K562 (cell line): ENCODE results near the gene AURKB. TPM values are rescaled to one million over a fixed set of nuclear protein-coding genes. Genes with fewer than 3 reads are reported as not detected.

Experiments
- BRF1 ChIP-seq: IDR thresholded peaks from 3 replicates; pipeline ENCODE4 v1.6.1; 2011; ENCODE audit warnings: borderline replicate concordance, mild to moderate bottlenecking; ENCODE audit not compliant: insufficient read length; ENCODE audit errors: extremely low read depth
- BRF2 ChIP-seq: IDR thresholded peaks from 3 replicates; pipeline ENCODE4 v1.6.1; 2011; ENCODE audit warnings: borderline replicate concordance, mild to moderate bottlenecking; ENCODE audit not compliant: insufficient read length, insufficient read depth
- CBFA2T2 ChIP-seq: fragments of 450-650 bp; conservative IDR thresholded peaks from 2 replicates; pipeline ENCODE4 v1.6.1; 2017; ENCODE audit warnings: mild to moderate bottlenecking
- CREB1 ChIP-seq, 2 experiments: sonication (generic) in 1 of 2; formaldehyde crosslinking in 1 of 2; IDR thresholded peaks; 2 replicates each; pipeline versions ENCODE4 v1.6.1 to v1.8.0; 2012 to 2022; ENCODE audit warnings: inconsistent platforms in 1 of 2, mild to moderate bottlenecking in 1 of 2, missing genetic modification reagents in 1 of 2, moderate library complexity in 1 of 2
- CXXC5 ChIP-seq: fragments of 250-450 bp; sonication (Bioruptor Pico); IDR thresholded peaks from 2 replicates; pipeline ENCODE4 v1.8.0; 2022; ENCODE audit warnings: inconsistent platforms, mild to moderate bottlenecking, moderate library complexity
- ETV1 ChIP-seq: fragments of 450-650 bp; conservative IDR thresholded peaks from 2 replicates; pipeline ENCODE4 v1.6.1; 2016; ENCODE audit warnings: missing genetic modification characterization, control low read depth, low read depth, missing compliant biosample characterization
- HDAC6 ChIP-seq: IDR thresholded peaks from 2 replicates; pipeline ENCODE4 v1.6.1; 2012; ENCODE audit warnings: low read depth, mild to moderate bottlenecking, control low read depth, inconsistent platforms, low read length, moderate library complexity
- L3MBTL2 ChIP-seq: fragments of 450-650 bp; IDR thresholded peaks from 2 replicates; pipeline ENCODE4 v1.6.1; 2016; ENCODE audit warnings: mild to moderate bottlenecking, moderate library complexity
- LEF1 ChIP-seq: fragments of 450-650 bp; IDR thresholded peaks from 2 replicates; pipeline ENCODE4 v1.6.1; 2016; ENCODE audit warnings: mild to moderate bottlenecking
- NFIC ChIP-seq: fragments of 450-650 bp; IDR thresholded peaks from 2 replicates; pipeline ENCODE4 v1.6.1; 2017; ENCODE audit warnings: mild to moderate bottlenecking, inconsistent platforms
- NR2C1 ChIP-seq, 2 experiments: fragments of 450-650 bp; IDR thresholded peaks; 2 replicates each; pipeline ENCODE4 v1.6.1; 2017; ENCODE audit warnings: mild to moderate bottlenecking in 2 of 2, antibody characterized with exemption in 1 of 2, inconsistent platforms in 1 of 2, missing compliant biosample characterization in 1 of 2, missing genetic modification characterization in 1 of 2
- NRF1 ChIP-seq, 2 experiments: fragments of 450-650 bp; IDR thresholded peaks in 1 of 2; conservative IDR thresholded peaks in 1 of 2; 2 replicates each; pipeline ENCODE4 v1.6.1; 2014; ENCODE audit warnings: mild to moderate bottlenecking in 2 of 2
- POLR3A ChIP-seq: IDR thresholded peaks from 2 replicates; pipeline ENCODE4 v1.6.1; 2011; ENCODE audit warnings: borderline replicate concordance, mild to moderate bottlenecking, moderate library complexity; ENCODE audit not compliant: insufficient read length, insufficient read depth; ENCODE audit errors: extremely low read depth
- POLR3G ChIP-seq: IDR thresholded peaks from 2 replicates; pipeline ENCODE4 v1.6.1; 2011; ENCODE audit not compliant: insufficient read length, insufficient replicate concordance; ENCODE audit errors: extremely low read depth
- RAD21 ChIP-seq, 2 experiments: fragments of 250-450 bp in 1 of 2; fragments of 450-650 bp in 1 of 2; sonication (Bioruptor Pico) in 1 of 2; formaldehyde crosslinking in 1 of 2; IDR thresholded peaks in 1 of 2; conservative IDR thresholded peaks in 1 of 2; 2 replicates each; pipeline versions ENCODE4 v1.4.0 to v1.8.0; 2020 to 2022; ENCODE audit warnings: mild to moderate bottlenecking in 2 of 2, moderate library complexity in 1 of 2
- RB1 ChIP-seq: fragments of 450-650 bp; IDR thresholded peaks from 2 replicates; pipeline ENCODE4 v1.6.1; 2017; ENCODE audit warnings: low read depth, mild to moderate bottlenecking
- SAFB ChIP-seq: fragments of 200-400 bp; formaldehyde crosslinking; IDR thresholded peaks from 2 replicates; pipeline ENCODE4 v1.6.1; 2017; ENCODE audit warnings: low read depth, low read length, borderline replicate concordance
- SIN3B ChIP-seq: fragments of 450-650 bp; IDR thresholded peaks from 2 replicates; pipeline ENCODE4 v1.6.1; 2017; ENCODE audit warnings: low read depth, mild to moderate bottlenecking, moderate library complexity
- SMAD4 ChIP-seq: fragments of 250-450 bp; sonication (Bioruptor Pico); conservative IDR thresholded peaks from 2 replicates; pipeline ENCODE4 v1.8.0; 2021; ENCODE audit warnings: inconsistent platforms, mild to moderate bottlenecking, moderate library complexity
- SMARCA4 ChIP-seq: fragments of 450-650 bp; IDR thresholded peaks from 2 replicates; pipeline ENCODE4 v1.6.1; 2016
- SMARCA5 ChIP-seq: fragments of 450-650 bp; IDR thresholded peaks from 2 replicates; pipeline ENCODE4 v1.6.1; 2016
- TOE1 ChIP-seq, 2 experiments: fragments of 450-650 bp in 1 of 2; sonication (generic) in 1 of 2; formaldehyde crosslinking in 1 of 2; IDR thresholded peaks; 2 replicates each; pipeline versions ENCODE4 v1.7.1 to v1.8.0; 2016 to 2022; ENCODE audit warnings: borderline replicate concordance in 2 of 2, mild to moderate bottlenecking in 2 of 2, antibody characterized with exemption in 1 of 2, inconsistent platforms in 1 of 2, low read depth in 1 of 2, missing genetic modification reagents in 1 of 2, moderate library complexity in 1 of 2
- TRIM24 ChIP-seq, 2 experiments: fragments of 450-650 bp; IDR thresholded peaks; 2 replicates each; pipeline ENCODE4 v1.6.1; 2016
- TRIM28 ChIP-seq: fragments of 450-650 bp; IDR thresholded peaks from 2 replicates; pipeline ENCODE4 v1.6.1; 2017
- ZSCAN29 ChIP-seq: fragments of 450-650 bp; IDR thresholded peaks from 2 replicates; pipeline ENCODE4 v1.6.1; 2017
- polyA plus RNA-seq, 8 experiments: library from polyadenylated mRNA; depleted of rRNA in 4 of 8; stranded (reverse) in 5 of 8; unstranded in 3 of 8; fragments of >200 nt; fragmentation: Nextera tagmentation in 2 of 8; fragmentation: Illumina TruSeq in 1 of 8; extraction: Ambion mirVana in 2 of 8; extraction: Trizol in 1 of 8; gene quantifications; 2 replicates each; pipeline versions ENCODE4 v1.2.1 to v1.2.3, GENCODE V29; 2011 to 2014; ENCODE audit warnings: inconsistent platforms in 1 of 8, missing spikeins in 1 of 8
- total RNA-seq, 7 experiments: library from RNA; depleted of rRNA in 6 of 7; stranded (reverse); fragments of >200 nt in 6 of 7; fragmentation: Illumina TruSeq in 2 of 7; extraction: Trizol in 2 of 7; gene quantifications; 2 replicates each; pipeline versions ENCODE4 v1.2.1 to v1.2.3, GENCODE V29; 2011 to 2021; ENCODE audit warnings: low replicate concordance in 1 of 7
- TF ChIP-seq, protein P1 (sequence below): sonication (generic); formaldehyde crosslinking; IDR thresholded peaks from 2 replicates; pipeline ENCODE4 v1.8.1; 2023; ENCODE audit warnings: mild to moderate bottlenecking, missing genetic modification reagents

AURKB gene
- total and polyA plus RNA-seq, 9 of the 15 experiments (the other 6 are each of a cell fraction or from before 2014, with no cell fraction given) = 27.2 to 114 (median 74.8) TPM

DNA sequence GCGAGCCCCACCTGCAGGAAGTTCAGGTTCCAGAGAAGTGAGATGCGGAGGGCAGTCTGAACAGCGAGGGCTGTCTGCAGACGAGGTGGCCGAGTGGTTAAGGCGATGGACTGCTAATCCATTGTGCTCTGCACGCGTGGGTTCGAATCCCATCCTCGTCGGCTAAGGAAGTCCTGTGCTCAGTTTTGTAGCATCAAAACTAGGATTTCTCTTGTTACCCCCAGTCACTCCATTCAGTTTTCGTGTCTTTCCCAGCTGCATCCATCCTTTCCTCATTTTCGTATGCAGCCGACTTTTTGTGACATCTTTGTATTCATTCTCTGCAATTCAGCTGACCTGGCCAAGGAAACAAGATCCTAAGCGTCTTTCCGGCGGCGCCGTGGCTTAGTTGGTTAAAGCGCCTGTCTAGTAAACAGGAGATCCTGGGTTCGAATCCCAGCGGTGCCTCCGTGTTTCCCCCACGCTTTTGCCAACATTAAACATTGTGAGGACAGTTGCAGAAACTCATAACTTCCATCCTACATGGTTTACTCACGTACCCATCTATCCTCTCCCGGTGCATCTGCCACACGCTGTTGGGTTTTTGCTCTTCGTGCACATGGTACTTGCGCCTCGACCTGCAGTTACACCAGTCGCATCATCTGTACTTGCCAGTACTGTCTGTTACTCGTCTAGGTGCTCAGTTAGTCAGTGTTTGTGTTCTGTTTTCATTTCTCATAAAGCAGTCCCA is 23.4 kb downstream of the AURKB start (continued):
- TF ChIP-seq, protein P1, sequence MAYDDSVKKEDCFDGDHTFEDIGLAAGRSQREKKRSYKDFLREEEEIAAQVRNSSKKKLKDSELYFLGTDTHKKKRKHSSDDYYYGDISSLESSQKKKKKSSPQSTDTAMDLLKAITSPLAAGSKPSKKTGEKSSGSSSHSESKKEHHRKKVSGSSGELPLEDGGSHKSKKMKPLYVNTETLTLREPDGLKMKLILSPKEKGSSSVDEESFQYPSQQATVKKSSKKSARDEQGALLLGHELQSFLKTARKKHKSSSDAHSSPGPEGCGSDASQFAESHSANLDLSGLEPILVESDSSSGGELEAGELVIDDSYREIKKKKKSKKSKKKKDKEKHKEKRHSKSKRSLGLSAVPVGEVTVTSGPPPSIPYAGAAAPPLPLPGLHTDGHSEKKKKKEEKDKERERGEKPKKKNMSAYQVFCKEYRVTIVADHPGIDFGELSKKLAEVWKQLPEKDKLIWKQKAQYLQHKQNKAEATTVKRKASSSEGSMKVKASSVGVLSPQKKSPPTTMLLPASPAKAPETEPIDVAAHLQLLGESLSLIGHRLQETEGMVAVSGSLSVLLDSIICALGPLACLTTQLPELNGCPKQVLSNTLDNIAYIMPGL = peak; percentile 88
- TF ChIP-seq POLR3A = peak; percentile 86
- TF ChIP-seq POLR3G = peak; percentile 25
- peak; percentile 15 for TF ChIP-seq BRF1
- TF ChIP-seq SMARCA4 = 0 out of 2 replicates have a peak, but pooled peaks have one; percentile 12
- peak; percentile 73; the same call in 1 of the 2 replicates for TF ChIP-seq SMARCA5
- peak; percentile 36 for TF ChIP-seq L3MBTL2
- 0 out of 2 replicates have a peak, but pooled peaks have one; percentile 16 for TF ChIP-seq TRIM28
- peak; percentile 76 for TF ChIP-seq ETV1 (tag)
- TF ChIP-seq SAFB = no peak
- TF ChIP-seq BRF2 = no peak
- peak; percentile 50 for TF ChIP-seq CXXC5 (CRISPR knock-in tag)
- no peak; the same call in 1 of the 2 replicates for TF ChIP-seq CREB1 (IDR thresholded peaks at IDR 0.05)
- peak; percentile 49; the same call in 1 of the 2 replicates for TF ChIP-seq CREB1 (CRISPR knock-in tag; IDR thresholded peaks at IDR 0.05)
- no peak for TF ChIP-seq NR2C1 (IDR thresholded peaks at IDR 0.05)
- peak; percentile 32; the same call in 1 of the 2 replicates for TF ChIP-seq NR2C1 (tag; IDR thresholded peaks at IDR 0.05)
- TF ChIP-seq TRIM24 (IDR thresholded peaks at IDR 0.05) = no peak
- peak; percentile 34 for TF ChIP-seq ZSCAN29
- no peak for TF ChIP-seq HDAC6
- TF ChIP-seq RB1 = peak; percentile 24; the same call in 1 of the 2 replicates
- TF ChIP-seq SIN3B = peak; percentile 8; the same call in 1 of the 2 replicates
- TF ChIP-seq RAD21 (CRISPR knock-in tag; conservative IDR thresholded peaks at IDR 0.05 in 1 of 2, IDR thresholded peaks at IDR 0.05 in 1 of 2) = peak in 1 of 2 experiments; percentile 22; a peak in 1 of 4 replicates
- peak; percentile 51 for TF ChIP-seq NFIC
- 0 out of 2 replicates have a peak, but pooled peaks have one; percentile 34 for TF ChIP-seq SMAD4 (CRISPR knock-in tag)
- TF ChIP-seq CBFA2T2 = no peak
- TF ChIP-seq LEF1 = 0 out of 2 replicates have a peak, but pooled peaks have one; percentile 28
- peak; percentile 48; the same call in 1 of the 2 replicates for TF ChIP-seq TOE1 (IDR thresholded peaks at IDR 0.05; ENCODE audit: borderline replicate concordance)
- no peak for TF ChIP-seq TOE1 (CRISPR knock-in tag; IDR thresholded peaks at IDR 0.05; ENCODE audit: borderline replicate concordance, low read depth)
- peak in 1 of 2 experiments; percentile 4; a peak in 1 of 4 replicates for TF ChIP-seq NRF1 (conservative IDR thresholded peaks at IDR 0.05 in 1 of 2, IDR thresholded peaks at IDR 0.05 in 1 of 2)
